ENCODE results near the gene INTS12. TPM values are rescaled to one million over a fixed set of nuclear protein-coding genes. Genes with fewer than 3 reads are reported as not detected.

The INTS12 gene
- total RNA-seq, 2 experiments from 2014 or later: 10.0 to 19.4 TPM

DNA sequence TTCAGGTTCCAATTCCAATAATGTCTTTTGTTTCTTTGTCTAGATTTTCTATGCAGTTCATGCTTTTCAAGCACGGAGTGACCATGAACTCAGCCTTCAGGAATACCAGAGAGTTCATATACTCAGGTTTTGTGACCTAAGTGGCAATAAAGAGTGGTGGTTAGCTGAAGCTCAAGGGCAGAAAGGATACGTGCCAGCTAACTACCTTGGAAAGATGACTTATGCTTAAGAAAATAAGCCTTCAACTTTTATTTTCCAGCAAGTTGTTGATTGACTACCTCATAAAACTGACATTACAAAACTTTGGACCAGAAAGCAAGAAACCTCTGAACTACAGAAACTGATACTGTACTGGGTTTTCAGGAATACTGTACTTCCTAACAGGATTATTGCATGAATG lies 30.8 kb downstream of the INTS12 start:
- CTCF ChIA-PET (ENCODE audit: unreplicated experiment): interaction anchor here (1.5 kb wide), 1 partner anchor 9 kb away, joined by 3 read pairs; no protein-coding TSS in a partner anchor
- no peak overlapping the region for H3K4me2 ChIP-seq (ENCODE audit: low read length)

DNA sequence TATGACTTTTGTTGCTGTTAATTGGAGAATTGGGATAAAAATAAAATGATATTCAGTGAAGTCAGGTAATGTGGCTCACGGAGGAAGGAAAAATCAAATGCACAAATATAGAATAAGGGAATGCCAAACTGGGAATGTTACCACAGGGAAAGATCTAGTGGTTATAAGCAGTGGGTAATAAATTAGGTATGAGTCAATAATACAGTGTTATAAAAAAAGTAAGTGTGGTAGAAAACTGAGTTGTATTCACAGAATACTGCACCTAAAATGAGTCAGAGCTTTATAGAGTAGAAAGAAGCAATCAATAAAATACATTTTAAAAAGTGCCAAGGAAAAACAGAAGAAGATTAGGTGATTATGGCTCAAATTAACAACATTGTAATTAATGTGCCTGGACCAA lies 34.5 kb downstream of the INTS12 start:
- no peaks in the 10 kb centered on the region for H3K79me2 ChIP-seq (ENCODE audit: insufficient read depth, low read depth, low read length)
- H3K9me3 ChIP-seq (ENCODE audit: low read length): no peaks in the 10 kb centered on the region
- TF ChIP-seq EZH2phosphoT487 (IDR thresholded peaks at IDR 0.05; ENCODE audit: borderline replicate concordance, low read depth, low read length): no peak
- TF ChIP-seq, protein P1, sequence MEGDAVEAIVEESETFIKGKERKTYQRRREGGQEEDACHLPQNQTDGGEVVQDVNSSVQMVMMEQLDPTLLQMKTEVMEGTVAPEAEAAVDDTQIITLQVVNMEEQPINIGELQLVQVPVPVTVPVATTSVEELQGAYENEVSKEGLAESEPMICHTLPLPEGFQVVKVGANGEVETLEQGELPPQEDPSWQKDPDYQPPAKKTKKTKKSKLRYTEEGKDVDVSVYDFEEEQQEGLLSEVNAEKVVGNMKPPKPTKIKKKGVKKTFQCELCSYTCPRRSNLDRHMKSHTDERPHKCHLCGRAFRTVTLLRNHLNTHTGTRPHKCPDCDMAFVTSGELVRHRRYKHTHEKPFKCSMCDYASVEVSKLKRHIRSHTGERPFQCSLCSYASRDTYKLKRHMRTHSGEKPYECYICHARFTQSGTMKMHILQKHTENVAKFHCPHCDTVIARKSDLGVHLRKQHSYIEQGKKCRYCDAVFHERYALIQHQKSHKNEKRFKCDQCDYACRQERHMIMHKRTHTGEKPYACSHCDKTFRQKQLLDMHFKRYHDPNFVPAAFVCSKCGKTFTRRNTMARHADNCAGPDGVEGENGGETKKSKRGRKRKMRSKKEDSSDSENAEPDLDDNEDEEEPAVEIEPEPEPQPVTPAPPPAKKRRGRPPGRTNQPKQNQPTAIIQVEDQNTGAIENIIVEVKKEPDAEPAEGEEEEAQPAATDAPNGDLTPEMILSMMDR (conservative IDR thresholded peaks at IDR 0.05; ENCODE audit: low read length): no peak
- no peak overlapping the region for H2AFZ ChIP-seq (ENCODE audit: low read length)
- BruUV-seq (replicated peaks): no TSS peak
- no peak overlapping the region for H3K4me3 ChIP-seq (ENCODE audit: low read depth, low read length, poor library complexity, severe bottlenecking)
- H3K4me1 ChIP-seq (ENCODE audit: insufficient read depth, low read length, poor library complexity, severe bottlenecking): no peaks in the 10 kb centered on the region
- H4K20me1 ChIP-seq (ENCODE audit: insufficient read depth, low read length): no peaks in the 10 kb centered on the region
- H3K9me2 ChIP-seq (ENCODE audit: insufficient read depth, low read length): no peaks in the 10 kb centered on the region
- H3K4me2 ChIP-seq (ENCODE audit: low read length): no peak overlapping the region
- CTCF ChIA-PET (ENCODE audit: unreplicated experiment): no interaction called here
- POLR2A ChIA-PET: no interaction called here
- no peak for DNase-seq (ENCODE audit: low spot score)
- H3K27ac ChIP-seq (ENCODE audit: low read depth, low read length, poor library complexity, severe bottlenecking): no peak overlapping the region
- H3K36me3 ChIP-seq (ENCODE audit: insufficient read depth, low read length): no peaks in the 10 kb centered on the region
- intact Hi-C loops (cut with micrococcal nuclease; ENCODE audit: unreplicated experiment): no loop called here

More for the DNA sequence above, 30.8 kb downstream of the INTS12 start:
- no peak overlapping the region for H3K4me3 ChIP-seq (ENCODE audit: low read depth, low read length, poor library complexity, severe bottlenecking)
- no peak overlapping the region for H2AFZ ChIP-seq (ENCODE audit: low read length)
- no peaks in the 10 kb centered on the region for H3K9me2 ChIP-seq (ENCODE audit: insufficient read depth, low read length)
- no peaks in the 10 kb centered on the region for H3K9me3 ChIP-seq (ENCODE audit: low read length)
- no peaks in the 10 kb centered on the region for H3K4me1 ChIP-seq (ENCODE audit: insufficient read depth, low read length, poor library complexity, severe bottlenecking)
- intact Hi-C loops (cut with micrococcal nuclease; ENCODE audit: unreplicated experiment): no loop called here
- H3K27ac ChIP-seq (ENCODE audit: low read depth, low read length, poor library complexity, severe bottlenecking): no peak overlapping the region
- H3K36me3 ChIP-seq (ENCODE audit: insufficient read depth, low read length): peaks cover 15% of the 10 kb centered on the region
- H4K20me1 ChIP-seq (ENCODE audit: insufficient read depth, low read length): no peaks in the 10 kb centered on the region
- POLR2A ChIA-PET: interaction anchor here (0.5 to 1.0 kb wide), 3 partner anchors 29 to 394 kb away, joined by 3 to 4 read pairs (median 3); no protein-coding TSS in a partner anchor
- no peak for DNase-seq (ENCODE audit: low spot score)
- BruUV-seq (replicated peaks): no TSS peak
- TF ChIP-seq EZH2phosphoT487 (IDR thresholded peaks at IDR 0.05; ENCODE audit: borderline replicate concordance, low read depth, low read length): no peak
- TF ChIP-seq, protein P1 (conservative IDR thresholded peaks at IDR 0.05; ENCODE audit: low read length): no peak
- H3K79me2 ChIP-seq (ENCODE audit: insufficient read depth, low read depth, low read length): no peaks in the 10 kb centered on the region

DNA sequence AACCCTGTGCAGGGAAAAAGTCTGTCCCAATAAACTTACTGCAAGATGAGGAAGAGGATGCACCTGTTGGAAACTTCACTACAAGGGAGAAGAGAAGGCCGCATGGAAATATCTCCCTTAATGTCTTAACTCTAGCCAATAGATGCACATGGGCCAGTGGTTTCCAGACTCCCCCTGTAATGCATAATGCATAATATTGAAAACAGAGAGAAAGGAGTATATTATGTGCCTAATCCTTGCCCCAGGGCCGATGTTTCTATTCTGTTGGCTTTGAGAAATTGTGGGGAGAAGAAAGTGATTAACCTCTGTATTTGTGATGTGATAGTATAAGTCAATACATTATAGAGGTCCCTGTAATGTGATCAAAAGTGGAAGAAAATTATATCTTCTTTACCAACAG lies 37.2 kb downstream of the INTS12 start:
- DNase-seq (ENCODE audit: low spot score): no peak
- Histone ChIP-seq H3K9me2 (ENCODE audit: insufficient read depth, low read length) (no peaks in the 10 kb centered on the region), H4K20me1 (ENCODE audit: insufficient read depth, low read length) (no peaks in the 10 kb centered on the region), H3K36me3 (ENCODE audit: insufficient read depth, low read length) (no peaks in the 10 kb centered on the region), H3K4me1 (ENCODE audit: insufficient read depth, low read length, poor library complexity, severe bottlenecking) (no peaks in the 10 kb centered on the region), H3K79me2 (ENCODE audit: insufficient read depth, low read depth, low read length) (no peaks in the 10 kb centered on the region), H3K9me3 (ENCODE audit: low read length) (no peaks in the 10 kb centered on the region), H2AFZ (ENCODE audit: low read length) (no peak overlapping the region), H3K27ac (ENCODE audit: low read depth, low read length, poor library complexity, severe bottlenecking) (no peak overlapping the region), H3K4me3 (ENCODE audit: low read depth, low read length, poor library complexity, severe bottlenecking) (no peak overlapping the region), H3K4me2 (ENCODE audit: low read length) (no peak overlapping the region)
- CTCF ChIA-PET (ENCODE audit: unreplicated experiment): no interaction called here
- intact Hi-C loops (cut with micrococcal nuclease; ENCODE audit: unreplicated experiment): no loop called here
- no TSS peak for BruUV-seq (replicated peaks)
- TF ChIP-seq, protein P1 (conservative IDR thresholded peaks at IDR 0.05; ENCODE audit: low read length): no peak
- POLR2A ChIA-PET: no interaction called here

Measured in OCI-LY7 (cell line).